H9 (cell line): ENCODE results near the gene NME5. TPM values are rescaled to one million over a fixed set of nuclear protein-coding genes. Genes with fewer than 3 reads are reported as not detected.

Experiments
- DNase-seq: peaks from one replicate; pipeline ENCODE4 v3.0.0-alpha.2; 2017
- H2AFZ ChIP-seq: one replicate; pipeline ENCODE4 v1.6.1; 2013; ENCODE audit warnings: mild to moderate bottlenecking, low read length, control low read depth, moderate library complexity
- H2AK5ac ChIP-seq: 2 replicates; pipeline ENCODE4 v1.6.1; 2013; ENCODE audit warnings: low read length, control low read depth, mixed read lengths; ENCODE audit not compliant: insufficient read length
- H2BK120ac ChIP-seq: one replicate; pipeline ENCODE4 v1.6.1; 2013; ENCODE audit warnings: low read depth, mild to moderate bottlenecking, low read length, control low read depth, inconsistent platforms; ENCODE audit not compliant: poor library complexity, severe bottlenecking
- H2BK12ac ChIP-seq: 2 replicates; pipeline ENCODE4 v1.6.1; 2013; ENCODE audit warnings: low read length, control low read depth, mixed read lengths, low read depth; ENCODE audit not compliant: insufficient read length
- H2BK15ac ChIP-seq: 2 replicates; pipeline ENCODE4 v1.6.1; 2013; ENCODE audit warnings: low read depth, low read length, control low read depth
- H2BK20ac ChIP-seq: one replicate; pipeline ENCODE4 v1.6.1; 2013; ENCODE audit warnings: low read depth, mild to moderate bottlenecking, low read length, control low read depth, inconsistent platforms; ENCODE audit not compliant: poor library complexity, severe bottlenecking
- H2BK5ac ChIP-seq: 2 replicates; pipeline ENCODE4 v1.6.1; 2013; ENCODE audit warnings: low read length, control low read depth, mixed read lengths; ENCODE audit not compliant: insufficient read length
- H3K14ac ChIP-seq: 2 replicates; pipeline ENCODE4 v1.6.1; 2013; ENCODE audit warnings: low read length, control low read depth; ENCODE audit not compliant: insufficient read depth
- H3K18ac ChIP-seq: 2 replicates; pipeline ENCODE4 v1.6.1; 2013; ENCODE audit warnings: low read depth, mild to moderate bottlenecking, mixed read lengths, low read length, control low read depth; ENCODE audit not compliant: insufficient read length
- H3K23ac ChIP-seq: 2 replicates; pipeline ENCODE4 v1.6.1; 2013; ENCODE audit warnings: low read length, control low read depth, mixed read lengths, low read depth; ENCODE audit not compliant: insufficient read length
- H3K23me2 ChIP-seq: 2 replicates; pipeline ENCODE4 v1.6.1; 2013; ENCODE audit warnings: low read depth, mild to moderate bottlenecking, mixed read lengths, low read length, control low read depth; ENCODE audit not compliant: insufficient read length, poor library complexity, severe bottlenecking
- H3K27ac ChIP-seq: 2 replicates; pipeline ENCODE4 v1.5.1; 2013; ENCODE audit warnings: low read length, control low read depth, mixed read lengths, low read depth; ENCODE audit not compliant: insufficient read length
- H3K27me3 ChIP-seq: 2 replicates; pipeline ENCODE4 v1.6.1; 2013; ENCODE audit warnings: low read length, control low read depth, inconsistent platforms; ENCODE audit not compliant: insufficient read depth
- H3K4ac ChIP-seq: 2 replicates; pipeline ENCODE4 v1.6.1; 2013; ENCODE audit warnings: low read depth, mild to moderate bottlenecking, control low read depth, inconsistent platforms, low read length, moderate library complexity
- H3K4me1 ChIP-seq: 2 replicates; pipeline ENCODE4 v1.6.1; 2013; ENCODE audit warnings: low read length, control low read depth, inconsistent platforms; ENCODE audit not compliant: insufficient read depth
- H3K4me2 ChIP-seq: 2 replicates; pipeline ENCODE4 v1.6.1; 2013; ENCODE audit warnings: low read length, control low read depth, mixed read lengths; ENCODE audit not compliant: insufficient read length, insufficient read depth
- H3K56ac ChIP-seq: 2 replicates; pipeline ENCODE4 v1.6.1; 2013; ENCODE audit warnings: low read depth, mild to moderate bottlenecking, mixed read lengths, low read length, control low read depth; ENCODE audit not compliant: insufficient read length
- H3K79me1 ChIP-seq: 2 replicates; pipeline ENCODE4 v1.6.1; 2013; ENCODE audit warnings: low read depth, mild to moderate bottlenecking, moderate library complexity, low read length, control low read depth, inconsistent platforms; ENCODE audit not compliant: insufficient read depth, poor library complexity, severe bottlenecking
- H3K79me2 ChIP-seq: 2 replicates; pipeline ENCODE4 v1.6.1; 2013; ENCODE audit warnings: low read length, control low read depth, inconsistent platforms; ENCODE audit not compliant: insufficient read depth
- H3K9ac ChIP-seq: 2 replicates; pipeline ENCODE4 v1.6.1; 2013; ENCODE audit warnings: low read length, control low read depth, mixed read lengths; ENCODE audit not compliant: insufficient read length; ENCODE audit errors: extremely low read depth
- H3K9me3 ChIP-seq: one replicate; pipeline ENCODE4 v1.6.1; 2013; ENCODE audit warnings: low read depth, low read length, inconsistent platforms; ENCODE audit not compliant: control insufficient read depth
- H3T11ph ChIP-seq: one replicate; pipeline ENCODE4 v1.6.1; 2013; ENCODE audit warnings: mild to moderate bottlenecking, low read length, control low read depth, inconsistent platforms
- H4K20me1 ChIP-seq: one replicate; pipeline ENCODE4 v1.6.1; 2013; ENCODE audit not compliant: control insufficient read depth, insufficient read length, insufficient read depth
- H4K5ac ChIP-seq: 2 replicates; pipeline ENCODE4 v1.6.1; 2013; ENCODE audit warnings: low read depth, mild to moderate bottlenecking, mixed read lengths, low read length, control low read depth; ENCODE audit not compliant: insufficient read length
- H4K8ac ChIP-seq: replicated peaks from 2 replicates; pipeline ENCODE4 v1.6.1; 2013; ENCODE audit warnings: low read length, control low read depth, mixed read lengths, low read depth; ENCODE audit not compliant: insufficient read length
- H4K91ac ChIP-seq: 2 replicates; pipeline ENCODE4 v1.6.1; 2013; ENCODE audit warnings: low read depth, mild to moderate bottlenecking, moderate library complexity, mixed read lengths, low read length, control low read depth; ENCODE audit not compliant: insufficient read length
- H3K27ac Mint-ChIP-seq, 3 experiments: 2 replicates in 2 of 3; 3 replicates in 1 of 3; pipeline ENCODE4 v1.8.0; 2020 to 2021; ENCODE audit warnings: mixed read lengths in 3 of 3, mild to moderate bottlenecking in 1 of 3, moderate library complexity in 1 of 3
- H3K27me3 Mint-ChIP-seq: 2 replicates; pipeline ENCODE4 v1.8.0; 2021; ENCODE audit warnings: low read depth, mild to moderate bottlenecking, moderate library complexity, mixed read lengths
- H3K36me3 Mint-ChIP-seq, 3 experiments: 2 replicates in 2 of 3; 3 replicates in 1 of 3; pipeline ENCODE4 v1.8.0; 2020 to 2021; ENCODE audit warnings: low read depth in 3 of 3, mixed read lengths in 3 of 3; ENCODE audit not compliant: insufficient read depth in 1 of 3
- H3K4me1 Mint-ChIP-seq, 2 experiments: 2 replicates each; pipeline ENCODE4 v1.8.0; 2020; ENCODE audit warnings: mixed read lengths in 2 of 2
- H3K4me3 Mint-ChIP-seq, 2 experiments: 2 replicates in 1 of 2; 3 replicates in 1 of 2; pipeline ENCODE4 v1.8.0; 2020 to 2021; ENCODE audit warnings: mild to moderate bottlenecking in 2 of 2, mixed read lengths in 2 of 2, moderate library complexity in 1 of 2
- H3K9me3 Mint-ChIP-seq, 2 experiments: 2 replicates in 1 of 2; 3 replicates in 1 of 2; pipeline ENCODE4 v1.8.0; 2020; ENCODE audit warnings: mild to moderate bottlenecking in 2 of 2, mixed read lengths in 2 of 2, moderate library complexity in 1 of 2
- CTCF ChIP-seq: fragments of 200-600 bp; sonication (generic); conservative IDR thresholded peaks from 3 replicates; pipeline ENCODE4 v1.8.0; 2021; ENCODE audit warnings: antibody characterized with exemption, mild to moderate bottlenecking
- WGBS: extraction: QIAGEN DNeasy Blood & Tissue Kit; methylation state at CpG from one replicate; pipeline ENCODE4 v1.1.7; 2013; ENCODE audit warnings: missing lambda C conversion rate, low lambda C conversion rate, mixed read lengths; ENCODE audit not compliant: insufficient read length; ENCODE audit errors: extremely low coverage; 5-methylcytosine and 5-hydroxymethylcytosine counted together
- total RNA-seq: library from RNA; stranded (reverse); gene quantifications from 2 replicates; pipeline ENCODE4 v1.2.1, GENCODE V29; 2021

NME5 gene
- total RNA-seq, 1 experiment from 2014 or later, result 0.96 TPM

GRCh38 chr5:138068742-138069600 is 70.3 kb downstream of the NME5 start:
- no peak overlapping the region for H4K8ac ChIP-seq
- no peak overlapping the region for H3K56ac ChIP-seq
- H3K4me2 ChIP-seq, result no peak overlapping the region
- WGBS, result no CpG with 5 or more reads among the region's 6 CpGs
- no peak overlapping the region for H2BK5ac ChIP-seq
- no peaks in the 10 kb centered on the region for H3K4me1 ChIP-seq
- H4K5ac ChIP-seq, result no peak overlapping the region
- H3K36me3 Mint-ChIP-seq, result peaks cover 0 to 1% (median 0%) of the 10 kb centered on the region in 3 experiments; a peak in 2 of 7 replicates
- no peak overlapping the region for H3T11ph ChIP-seq
- H2AK5ac ChIP-seq, result no peak overlapping the region
- H3K4ac ChIP-seq, result no peak overlapping the region
- no peaks in the 10 kb centered on the region for H3K23me2 ChIP-seq
- H3K14ac ChIP-seq, result no peak overlapping the region
- no peak overlapping the region for H2AFZ ChIP-seq
- no peak overlapping the region for H2BK15ac ChIP-seq
- H3K27me3 Mint-ChIP-seq, result peaks cover 5% of the 10 kb centered on the region
- H3K9me3 ChIP-seq, result no peaks in the 10 kb centered on the region
- no peaks in the 10 kb centered on the region for H3K27me3 ChIP-seq
- H3K4me3 Mint-ChIP-seq, result no peak overlapping the region
- no peaks in the 10 kb centered on the region for H4K20me1 ChIP-seq
- H3K9me3 Mint-ChIP-seq, result peaks cover 4 to 7% of the 10 kb centered on the region in 2 experiments; a peak in 4 of 5 replicates
- H3K23ac ChIP-seq, result no peak overlapping the region
- H4K91ac ChIP-seq, result no peak overlapping the region
- no peak overlapping the region for H3K18ac ChIP-seq
- H3K9ac ChIP-seq, result no peak overlapping the region
- peak; percentile 87 for TF ChIP-seq CTCF
- H2BK12ac ChIP-seq, result no peak overlapping the region
- no peak overlapping the region for H2BK20ac ChIP-seq
- H3K79me2 ChIP-seq, result no peaks in the 10 kb centered on the region
- no peak overlapping the region for H3K27ac ChIP-seq
- H3K27ac Mint-ChIP-seq, result no peak overlapping the region
- H3K4me1 Mint-ChIP-seq, result peaks cover 0 to 7% of the 10 kb centered on the region in 2 experiments; a peak in 3 of 4 replicates
- DNase-seq, result peak; percentile 77
- no peaks in the 10 kb centered on the region for H3K79me1 ChIP-seq
- no peak overlapping the region for H2BK120ac ChIP-seq
